GM23248 (cell line): Measurements from ENCODE around the gene DNAJB8.

Source experiments
- EZH2 ChIP-seq: fragments of 200-600 bp; sonication (generic); IDR thresholded peaks from 2 replicates; pipeline ENCODE4 v1.6.1; 2018; ENCODE audit warnings: antibody characterized with exemption, mild to moderate bottlenecking; ENCODE audit not compliant: insufficient read depth, poor library complexity, severe bottlenecking
- EZH2phosphoT487 ChIP-seq: fragments of 200-600 bp; sonication (generic); IDR thresholded peaks from 2 replicates; pipeline ENCODE4 v1.6.1; 2018; ENCODE audit warnings: antibody characterized with exemption, moderate library complexity, mild to moderate bottlenecking, low read depth; ENCODE audit not compliant: insufficient read depth

DNA sequence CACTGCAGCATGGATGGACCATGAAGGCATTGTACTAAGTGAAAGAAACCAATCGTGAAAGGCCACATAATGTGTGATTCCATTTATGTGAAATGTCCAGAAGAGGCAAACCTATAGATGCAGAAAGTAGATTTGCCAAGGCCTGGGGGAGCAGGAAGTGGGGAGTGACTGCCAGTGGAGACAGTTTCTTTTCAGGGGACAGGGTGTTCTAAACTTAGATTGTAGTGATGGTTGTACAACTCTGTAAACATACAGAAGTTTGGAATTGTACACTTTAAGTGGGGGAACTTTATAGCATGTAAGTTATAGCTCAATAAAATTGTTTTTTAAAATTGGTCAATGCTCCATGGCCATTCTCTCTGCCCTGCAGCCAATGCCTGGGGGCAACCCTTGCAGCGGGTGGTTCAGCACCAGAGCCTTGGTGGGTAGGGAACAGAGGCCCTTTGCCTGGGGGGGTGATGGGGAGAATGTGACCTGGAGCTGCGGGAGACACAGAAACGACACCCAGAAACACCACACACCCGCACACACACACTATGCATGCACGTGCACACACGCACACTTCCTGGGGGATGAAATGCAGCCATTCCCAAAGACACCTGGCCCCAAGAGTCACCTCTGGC is 43.1 kb downstream of the DNAJB8 start:
- TF ChIP-seq EZH2phosphoT487 (no peak), EZH2 (no peak)
